GM12878 (cell line): ENCODE data around the gene SEMA4G. TPM values are rescaled to one million over a fixed set of nuclear protein-coding genes. Genes with fewer than 3 reads are reported as not detected.

Source experiments
- ATAC-seq: fragments of 200-7000 bp; cut with Tn5 transposase; 3 replicates; pipeline ENCODE4 v1.9.1; 2020; ENCODE audit warnings: mild to moderate bottlenecking, moderate library complexity
- BruUV-seq: library from RNA; stranded (reverse); fragments of 400-500 nt; replicated peaks from 2 replicates; lab custom pipeline; 2021; lab: Mats Ljungman, UMichigan
- CTCF ChIA-PET: fragments of 300-600 bp; sonication (Branson Sonifier 250); formaldehyde crosslinking; extraction: SDS; loops from one replicate; lab custom pipeline; 2021; ENCODE audit warnings: inconsistent platforms; lab: Yijun Ruan, JAX
- POLR2A ChIA-PET: fragments of 350-600 bp; formaldehyde crosslinking; extraction: SDS; loops from one replicate; lab custom pipeline; 2021; ENCODE audit warnings: inconsistent platforms; lab: Charles Lee
- RAD21 ChIA-PET: fragments of 300-600 bp; sonication (Branson Sonifier 250); formaldehyde crosslinking; loops from one replicate; lab custom pipeline; 2023; ENCODE audit warnings: antibody characterized with exemption; ENCODE audit not compliant: unreplicated experiment; lab: Charles Lee
- SMC1A ChIA-PET: fragments of 300-600 bp; sonication (Branson Sonifier 250); formaldehyde crosslinking; loops from one replicate; lab custom pipeline; 2023; ENCODE audit not compliant: unreplicated experiment, uncharacterized antibody; lab: Charles Lee
- DNase-seq: peaks from one replicate; pipeline ENCODE4 v3.0.0-alpha.2; 2011; ENCODE audit warnings: low read depth, low spot score
- FAIRE-seq: peaks from 3 replicates; lab custom pipeline; 2011; peaks lifted over from hg19 to GRCh38; lab: Jason Lieb, UNC
- H2AFZ ChIP-seq: 2 replicates; pipeline ENCODE4 v1.6.0; 2011; ENCODE audit warnings: low read depth, low read length, control low read depth; ENCODE audit not compliant: control insufficient read depth
- H3K27ac ChIP-seq: 2 replicates; pipeline ENCODE4 v1.5.1; 2011; ENCODE audit warnings: control low read depth; ENCODE audit not compliant: control insufficient read depth, insufficient read depth
- H3K27me3 ChIP-seq, 2 experiments: replicated peaks in 1 of 2; 2 replicates each; pipeline versions ENCODE4 v1.6.0 to v1.6.1; 2011; ENCODE audit warnings: low read length in 1 of 2; ENCODE audit not compliant: control insufficient read depth in 2 of 2, insufficient read depth in 2 of 2
- H3K36me3 ChIP-seq, 2 experiments: 2 replicates each; pipeline ENCODE4 v1.5.1; 2011; ENCODE audit warnings: low read length in 1 of 2; ENCODE audit not compliant: control insufficient read depth in 2 of 2, insufficient read depth in 2 of 2
- H3K4me1 ChIP-seq: 2 replicates; pipeline ENCODE4 v1.6.1; 2011; ENCODE audit warnings: mild to moderate bottlenecking, low read length, moderate library complexity, mixed read lengths; ENCODE audit not compliant: control insufficient read depth, insufficient read depth
- H3K4me2 ChIP-seq: 2 replicates; pipeline ENCODE4 v1.6.0; 2011; ENCODE audit warnings: control low read depth; ENCODE audit not compliant: control insufficient read depth, insufficient read depth
- H3K4me3 ChIP-seq: fragments of 200-600 bp; sonication (generic); 2 replicates; pipeline ENCODE4 v1.5.1; 2016
- H3K79me2 ChIP-seq: 2 replicates; pipeline ENCODE4 v1.6.0; 2011; ENCODE audit warnings: low read length; ENCODE audit not compliant: control insufficient read depth, insufficient read depth
- H3K9ac ChIP-seq: 2 replicates; pipeline ENCODE4 v1.8.0; 2011; ENCODE audit warnings: low read length, control low read depth, mixed read lengths; ENCODE audit not compliant: control insufficient read depth, insufficient read depth
- H3K9me3 ChIP-seq: replicated peaks from 3 replicates; pipeline ENCODE4 v1.5.1; 2011; ENCODE audit warnings: mild to moderate bottlenecking, low read length; ENCODE audit not compliant: control insufficient read depth, insufficient read depth
- H4K20me1 ChIP-seq: 2 replicates; pipeline ENCODE4 v1.6.0; 2011; ENCODE audit not compliant: control insufficient read depth, insufficient read depth
- ATF7 ChIP-seq: fragments of 450-650 bp; IDR thresholded peaks from 2 replicates; pipeline ENCODE4 v1.6.1; 2016; ENCODE audit warnings: low read depth, mild to moderate bottlenecking
- CEBPB ChIP-seq, 2 experiments: fragments of 150-350 bp in 1 of 2; IDR thresholded peaks; 2 replicates each; pipeline ENCODE4 v1.6.1; 2012 to 2014; ENCODE audit warnings: low read depth in 2 of 2, low read length in 2 of 2, borderline replicate concordance in 1 of 2, inconsistent platforms in 1 of 2
- EED ChIP-seq: sonication (generic); IDR thresholded peaks from 2 replicates; pipeline ENCODE4 v1.6.1; 2016; ENCODE audit warnings: antibody characterized with exemption, low read depth
- EZH2 ChIP-seq: IDR thresholded peaks from 2 replicates; pipeline ENCODE4 v1.6.1; 2012; ENCODE audit warnings: low read depth, mild to moderate bottlenecking, control low read depth, inconsistent platforms, low read length, borderline replicate concordance; ENCODE audit not compliant: control insufficient read depth
- KLF5 ChIP-seq: fragments of 450-650 bp; IDR thresholded peaks from 2 replicates; pipeline ENCODE4 v1.6.1; 2014; ENCODE audit warnings: mild to moderate bottlenecking; ENCODE audit not compliant: partially characterized antibody
- MEF2B ChIP-seq: fragments of 450-650 bp; IDR thresholded peaks from 2 replicates; pipeline ENCODE4 v1.6.1; 2018; ENCODE audit warnings: mild to moderate bottlenecking, moderate library complexity; ENCODE audit not compliant: partially characterized antibody, poor library complexity, severe bottlenecking
- PAX8 ChIP-seq: fragments of 450-650 bp; IDR thresholded peaks from 2 replicates; pipeline ENCODE4 v1.6.1; 2017; ENCODE audit warnings: mild to moderate bottlenecking, moderate library complexity
- POLR2AphosphoS5 ChIP-seq: IDR thresholded peaks from 2 replicates; pipeline ENCODE4 v1.6.1; 2011; ENCODE audit warnings: mild to moderate bottlenecking, low read length, inconsistent platforms
- POU2F2 ChIP-seq: IDR thresholded peaks from 3 replicates; pipeline ENCODE4 v1.6.1; 2011; ENCODE audit warnings: low read depth, mild to moderate bottlenecking, low read length, borderline replicate concordance
- RB1 ChIP-seq: fragments of 450-650 bp; formaldehyde crosslinking; IDR thresholded peaks from 2 replicates; pipeline ENCODE4 v1.6.1; 2017; ENCODE audit warnings: mild to moderate bottlenecking, borderline replicate concordance
- RBBP5 ChIP-seq: fragments of 200-600 bp; sonication (generic); conservative IDR thresholded peaks from 2 replicates; pipeline ENCODE4 v1.6.1; 2016
- SMARCA5 ChIP-seq: fragments of 450-650 bp; IDR thresholded peaks from 2 replicates; pipeline ENCODE4 v1.6.1; 2017; ENCODE audit warnings: mild to moderate bottlenecking
- SMC3 ChIP-seq: IDR thresholded peaks from 2 replicates; pipeline ENCODE4 v1.6.1; 2011; ENCODE audit warnings: low read length, improper control_type of control experiment, borderline replicate concordance
- STAT1 ChIP-seq: fragments of 450-650 bp; conservative IDR thresholded peaks from 2 replicates; pipeline ENCODE4 v1.6.1; 2014; ENCODE audit warnings: antibody characterized with exemption, mild to moderate bottlenecking
- SUZ12 ChIP-seq: fragments of 200-600 bp; sonication (generic); IDR thresholded peaks from one replicate; pipeline ENCODE4 v1.6.1; 2018; ENCODE audit warnings: antibody characterized with exemption, mild to moderate bottlenecking; ENCODE audit not compliant: unreplicated experiment
- YBX1 ChIP-seq: fragments of 450-650 bp; IDR thresholded peaks from 2 replicates; pipeline ENCODE4 v1.6.1; 2016; ENCODE audit warnings: antibody characterized with exemption
- ZNF274 ChIP-seq: IDR thresholded peaks from one replicate; pipeline ENCODE4 v1.8.0; 2011; ENCODE audit not compliant: insufficient read length, insufficient read depth
- WGBS: methylation state at CpG from one replicate; pipeline ENCODE4 v1.1.6; 2016; ENCODE audit warnings: low lambda C conversion rate; ENCODE audit not compliant: insufficient replicate concordance, insufficient coverage; ENCODE audit errors: missing lambda C conversion rate; 5-methylcytosine and 5-hydroxymethylcytosine counted together
- in situ Hi-C: fragments of 300-500 bp; cut with MboI; formaldehyde crosslinking; loops from 9 replicates; pipeline ENCODE4 v1.14.3; 2018; ENCODE audit warnings: mixed read lengths
- intact Hi-C: fragments of 100-400 bp; cut with micrococcal nuclease; formaldehyde crosslinking; loops from one replicate; pipeline ENCODE4 v1.14.2; 2022; ENCODE audit not compliant: unreplicated experiment
- polyA plus RNA-seq, 11 experiments: library from polyadenylated mRNA; depleted of rRNA in 4 of 11; unstranded in 6 of 11; stranded (reverse) in 5 of 11; fragments of >200 nt; fragmentation: Nextera tagmentation in 4 of 11; fragmentation: Illumina TruSeq in 1 of 11; extraction: Ambion mirVana in 4 of 11; extraction: Trizol in 1 of 11; gene quantifications; 1 replicate in 1 of 11; 2 replicates in 10 of 11; pipeline versions ENCODE4 v1.2.1 to v1.2.3, GENCODE V29; 2011 to 2016; ENCODE audit warnings: inconsistent platforms in 2 of 11, missing spikeins in 2 of 11, low read depth in 1 of 11
- total RNA-seq, 4 experiments: library from RNA; depleted of rRNA in 3 of 4; stranded (reverse); fragments of >200 nt in 3 of 4; fragmentation: Illumina TruSeq in 1 of 4; extraction: Trizol in 1 of 4; gene quantifications; 2 replicates each; pipeline versions ENCODE4 v1.2.1 to v1.2.3, GENCODE V29; 2013 to 2021
- TF ChIP-seq, protein P1 (sequence below): fragments of 450-650 bp; IDR thresholded peaks from 2 replicates; pipeline ENCODE4 v1.6.1; 2016; ENCODE audit warnings: mild to moderate bottlenecking, moderate library complexity, borderline replicate concordance
- TF ChIP-seq, protein P2 (sequence below): IDR thresholded peaks from 2 replicates; pipeline ENCODE4 v1.6.1; 2012; ENCODE audit warnings: mild to moderate bottlenecking, low read depth, low read length

SEMA4G gene
- total and polyA plus RNA-seq, 10 of the 15 experiments (the other 5 are each of a cell fraction or from before 2014, with no cell fraction given), result 0.09 to 2.3 (median 0.44) TPM; not detected in 4

DNA sequence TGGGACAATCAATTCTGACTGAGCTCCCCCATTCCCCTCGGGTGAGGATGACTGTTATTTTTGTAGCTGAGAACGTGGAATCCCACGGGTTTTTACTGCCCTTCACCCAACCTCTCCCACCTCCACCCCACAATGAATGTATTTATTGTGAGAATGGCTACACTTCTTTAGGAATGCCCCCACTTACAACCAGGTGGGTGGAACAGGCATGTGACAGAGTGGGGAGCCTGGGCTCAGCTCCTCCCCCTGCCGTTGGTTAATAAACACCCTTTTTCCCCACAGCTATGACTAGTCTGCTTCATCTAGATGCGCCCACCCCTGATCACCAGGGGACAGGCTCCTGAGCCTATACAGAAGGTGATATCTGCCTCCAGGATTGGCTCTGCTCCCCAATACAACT is 16.0 kb downstream of the SEMA4G start:
- 41% methylated on average over 5 of the region's 5 CpGs for WGBS
- Histone ChIP-seq H3K9ac (no peak overlapping the region), H3K27ac (no peak overlapping the region), H3K27me3 (no peaks in the 10 kb centered on the region), H2AFZ (no peak overlapping the region), H3K4me3 (no peak overlapping the region), H3K36me3 (peaks cover 2 to 6% of the 10 kb centered on the region in 2 experiments; a peak in 2 of 4 replicates), H4K20me1 (no peaks in the 10 kb centered on the region), H3K4me2 (no peak overlapping the region), H3K4me1 (peaks cover 16% of the 10 kb centered on the region), H3K9me3 (no peaks in the 10 kb centered on the region), H3K79me2 (peaks cover 34% of the 10 kb centered on the region)
- RAD21 ChIA-PET, result interaction anchor here (2.1 kb wide), 1 partner anchor 13 kb away, joined by 11 read pairs; no protein-coding TSS in a partner anchor
- DNase-seq (no peak), FAIRE-seq (no peak), ATAC-seq (peak; percentile 57)
- no TSS peak for BruUV-seq
- POLR2A ChIA-PET, result interaction anchor here (0.8 to 2.8 kb wide), 6 partner anchors 13 to 75 kb away, joined by 3 to 23 read pairs (median 3); partner anchors contain the start of genes LZTS2, SEMA4G and SLF2
- CTCF ChIA-PET, result interaction anchor here (0.9 to 5.5 kb wide), 5 partner anchors 10 to 449 kb away, joined by 3 to 42 read pairs (median 4); partner anchors contain the start of gene HIF1AN
- intact Hi-C loops, result no loop called here
- in situ Hi-C loops, result no loop called here
- SMC1A ChIA-PET, result interaction anchor here (0.6 to 1.2 kb wide), 2 partner anchors 13 to 76 kb away, joined by 3 to 5 read pairs; no protein-coding TSS in a partner anchor
- TF ChIP-seq SUZ12 (no peak), SMC3 (no peak), EED (no peak), ATF7 (peak; percentile 32; the same call in 1 of the 2 replicates), POU2F2 (no peak), MEF2B (peak; percentile 37), POLR2AphosphoS5 (no peak), YBX1 (no peak), PAX8 (no peak), SMARCA5 (no peak), EZH2 (no peak), ZNF274 (no peak), KLF5 (no peak), STAT1 (no peak), RB1 (no peak), CEBPB (IDR thresholded peaks at IDR 0.05; ENCODE audit: borderline replicate concordance in 1 of 2, low read depth in 2 of 2, low read length in 2 of 2) (no peak), RBBP5 (no peak)
- TF ChIP-seq, protein P1, sequence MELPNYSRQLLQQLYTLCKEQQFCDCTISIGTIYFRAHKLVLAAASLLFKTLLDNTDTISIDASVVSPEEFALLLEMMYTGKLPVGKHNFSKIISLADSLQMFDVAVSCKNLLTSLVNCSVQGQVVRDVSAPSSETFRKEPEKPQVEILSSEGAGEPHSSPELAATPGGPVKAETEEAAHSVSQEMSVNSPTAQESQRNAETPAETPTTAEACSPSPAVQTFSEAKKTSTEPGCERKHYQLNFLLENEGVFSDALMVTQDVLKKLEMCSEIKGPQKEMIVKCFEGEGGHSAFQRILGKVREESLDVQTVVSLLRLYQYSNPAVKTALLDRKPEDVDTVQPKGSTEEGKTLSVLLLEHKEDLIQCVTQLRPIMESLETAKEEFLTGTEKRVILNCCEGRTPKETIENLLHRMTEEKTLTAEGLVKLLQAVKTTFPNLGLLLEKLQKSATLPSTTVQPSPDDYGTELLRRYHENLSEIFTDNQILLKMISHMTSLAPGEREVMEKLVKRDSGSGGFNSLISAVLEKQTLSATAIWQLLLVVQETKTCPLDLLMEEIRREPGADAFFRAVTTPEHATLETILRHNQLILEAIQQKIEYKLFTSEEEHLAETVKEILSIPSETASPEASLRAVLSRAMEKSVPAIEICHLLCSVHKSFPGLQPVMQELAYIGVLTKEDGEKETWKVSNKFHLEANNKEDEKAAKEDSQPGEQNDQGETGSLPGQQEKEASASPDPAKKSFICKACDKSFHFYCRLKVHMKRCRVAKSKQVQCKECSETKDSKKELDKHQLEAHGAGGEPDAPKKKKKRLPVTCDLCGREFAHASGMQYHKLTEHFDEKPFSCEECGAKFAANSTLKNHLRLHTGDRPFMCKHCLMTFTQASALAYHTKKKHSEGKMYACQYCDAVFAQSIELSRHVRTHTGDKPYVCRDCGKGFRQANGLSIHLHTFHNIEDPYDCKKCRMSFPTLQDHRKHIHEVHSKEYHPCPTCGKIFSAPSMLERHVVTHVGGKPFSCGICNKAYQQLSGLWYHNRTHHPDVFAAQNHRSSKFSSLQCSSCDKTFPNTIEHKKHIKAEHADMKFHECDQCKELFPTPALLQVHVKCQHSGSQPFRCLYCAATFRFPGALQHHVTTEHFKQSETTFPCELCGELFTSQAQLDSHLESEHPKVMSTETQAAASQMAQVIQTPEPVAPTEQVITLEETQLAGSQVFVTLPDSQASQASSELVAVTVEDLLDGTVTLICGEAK, result no peak
- TF ChIP-seq, protein P2, sequence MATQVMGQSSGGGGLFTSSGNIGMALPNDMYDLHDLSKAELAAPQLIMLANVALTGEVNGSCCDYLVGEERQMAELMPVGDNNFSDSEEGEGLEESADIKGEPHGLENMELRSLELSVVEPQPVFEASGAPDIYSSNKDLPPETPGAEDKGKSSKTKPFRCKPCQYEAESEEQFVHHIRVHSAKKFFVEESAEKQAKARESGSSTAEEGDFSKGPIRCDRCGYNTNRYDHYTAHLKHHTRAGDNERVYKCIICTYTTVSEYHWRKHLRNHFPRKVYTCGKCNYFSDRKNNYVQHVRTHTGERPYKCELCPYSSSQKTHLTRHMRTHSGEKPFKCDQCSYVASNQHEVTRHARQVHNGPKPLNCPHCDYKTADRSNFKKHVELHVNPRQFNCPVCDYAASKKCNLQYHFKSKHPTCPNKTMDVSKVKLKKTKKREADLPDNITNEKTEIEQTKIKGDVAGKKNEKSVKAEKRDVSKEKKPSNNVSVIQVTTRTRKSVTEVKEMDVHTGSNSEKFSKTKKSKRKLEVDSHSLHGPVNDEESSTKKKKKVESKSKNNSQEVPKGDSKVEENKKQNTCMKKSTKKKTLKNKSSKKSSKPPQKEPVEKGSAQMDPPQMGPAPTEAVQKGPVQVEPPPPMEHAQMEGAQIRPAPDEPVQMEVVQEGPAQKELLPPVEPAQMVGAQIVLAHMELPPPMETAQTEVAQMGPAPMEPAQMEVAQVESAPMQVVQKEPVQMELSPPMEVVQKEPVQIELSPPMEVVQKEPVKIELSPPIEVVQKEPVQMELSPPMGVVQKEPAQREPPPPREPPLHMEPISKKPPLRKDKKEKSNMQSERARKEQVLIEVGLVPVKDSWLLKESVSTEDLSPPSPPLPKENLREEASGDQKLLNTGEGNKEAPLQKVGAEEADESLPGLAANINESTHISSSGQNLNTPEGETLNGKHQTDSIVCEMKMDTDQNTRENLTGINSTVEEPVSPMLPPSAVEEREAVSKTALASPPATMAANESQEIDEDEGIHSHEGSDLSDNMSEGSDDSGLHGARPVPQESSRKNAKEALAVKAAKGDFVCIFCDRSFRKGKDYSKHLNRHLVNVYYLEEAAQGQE, result no peak
